RWPE1 (cell line): ENCODE results near the gene CES3.

Experiments
- CTCF ChIA-PET: fragments of 350-600 bp; sonication (Branson Sonifier 250); formaldehyde crosslinking; extraction: SDS; loops from one replicate; lab custom pipeline; 2021; lab: Yijun Ruan, JAX
- POLR2A ChIA-PET: fragments of 400-600 bp; formaldehyde crosslinking; extraction: SDS; loops from one replicate; lab custom pipeline; 2020; ENCODE audit warnings: antibody characterized with exemption; ENCODE audit not compliant: low non-redundant PET; lab: Yijun Ruan, JAX
- DNase-seq: peaks from one replicate; pipeline ENCODE4 v3.0.0; 2012; ENCODE audit warnings: low spot score
- H3K27ac ChIP-seq: fragments of 450-650 bp; 2 replicates; pipeline ENCODE4 v1.5.1; 2017
- CTCF ChIP-seq: fragments of 450-650 bp; conservative IDR thresholded peaks from 2 replicates; pipeline ENCODE4 v1.5.1; 2017; ENCODE audit warnings: low read depth, mild to moderate bottlenecking

Gene CES3

GRCh38 chr16:66977341-66978113, 16.5 kb downstream of the CES3 start:
- POLR2A ChIA-PET: no interaction called here
- no peak overlapping the region for H3K27ac ChIP-seq
- DNase-seq: peak; percentile 87
- TF ChIP-seq CTCF: peak; percentile 93
- CTCF ChIA-PET: interaction anchor here (0.5 to 2.8 kb wide), 13 partner anchors 8 to 178 kb away, joined by 3 to 10 read pairs (median 3); no protein-coding TSS in a partner anchor

GRCh38 chr16:66979011-66979717, 18.1 kb downstream of the CES3 start:
- no peak for TF ChIP-seq CTCF
- no peak for DNase-seq
- H3K27ac ChIP-seq: no peak overlapping the region
- ChIA-PET CTCF (interaction anchor here (0.7 to 1.0 kb wide), 5 partner anchors 32 to 359 kb away, joined by 3 to 5 read pairs (median 3); partner anchors contain the start of gene ELMO3), POLR2A (no interaction called here)

GRCh38 chr16:66983033-66983432, 22.0 kb downstream of the CES3 start:
- ChIA-PET POLR2A (no interaction called here), CTCF (interaction anchor here (1.2 kb wide), 1 partner anchor 22 kb away, joined by 3 read pairs; no protein-coding TSS in a partner anchor)
- TF ChIP-seq CTCF: no peak
- DNase-seq: no peak
- no peak overlapping the region for H3K27ac ChIP-seq

- DNase-seq: no peak
- CTCF ChIA-PET: interaction anchor here (0.6 to 1.0 kb wide), 2 partner anchors 8 to 19 kb away, joined by 3 read pairs; no protein-coding TSS in a partner anchor
- POLR2A ChIA-PET: interaction anchor here (0.6 kb wide), 1 partner anchor 27 kb away, joined by 3 read pairs; no protein-coding TSS in a partner anchor
- H3K27ac ChIP-seq: no peak overlapping the region
- no peak for TF ChIP-seq CTCF
These were observed 23.8 kb downstream of the CES3 start for GRCh38 chr16:66984892-66985311.

- no peak overlapping the region for H3K27ac ChIP-seq
- TF ChIP-seq CTCF: no peak
- ChIA-PET POLR2A (no interaction called here), CTCF (interaction anchor here (0.5 kb wide), 1 partner anchor 9 kb away, joined by 3 read pairs; no protein-coding TSS in a partner anchor)
- no peak for DNase-seq
These were observed 25.5 kb downstream of the CES3 start for GRCh38 chr16:66986559-66986958.

GRCh38 chr16:66988197-66988788, 27.2 kb downstream of the CES3 start, which contains the start of gene CES4A:
Gene CES4A (plus strand): TSS chr16:66988589. CDS start chr16:66988773, 184 bp downstream.
- peak; percentile 31 for DNase-seq
- H3K27ac ChIP-seq: peak within 1 kb of the TSS; percentile 63
- TF ChIP-seq CTCF: no peak
- ChIA-PET CTCF (no interaction called here), POLR2A (no interaction called here)
